Panc1 (cell line): Measurements from ENCODE around the gene POLE.

Experiments used
- POLR2AphosphoS5 ChIP-seq: IDR thresholded peaks from 2 replicates; pipeline ENCODE4 v1.6.1; 2012; ENCODE audit warnings: mild to moderate bottlenecking, low read depth, low read length, moderate library complexity
- REST ChIP-seq, 2 experiments: IDR thresholded peaks; 2 replicates each; pipeline ENCODE4 v1.6.1; 2011 to 2012; ENCODE audit warnings: low read depth in 2 of 2, control low read depth in 1 of 2, low read length in 1 of 2, mild to moderate bottlenecking in 1 of 2, moderate library complexity in 1 of 2; ENCODE audit not compliant: insufficient read depth in 1 of 2
- SIN3A ChIP-seq: IDR thresholded peaks from 2 replicates; pipeline ENCODE4 v1.6.1; 2012; ENCODE audit warnings: low read depth, mild to moderate bottlenecking, low read length, moderate library complexity, borderline replicate concordance; ENCODE audit not compliant: insufficient read depth
- TCF7L2 ChIP-seq: IDR thresholded peaks from 2 replicates; pipeline ENCODE4 v1.6.1; 2011; ENCODE audit warnings: mild to moderate bottlenecking, low read depth, low read length, inconsistent platforms
- TF ChIP-seq, protein P1 (sequence below): fragments of 450-650 bp; IDR thresholded peaks from 2 replicates; pipeline ENCODE4 v1.5.1; 2017; ENCODE audit warnings: mild to moderate bottlenecking

DNA sequence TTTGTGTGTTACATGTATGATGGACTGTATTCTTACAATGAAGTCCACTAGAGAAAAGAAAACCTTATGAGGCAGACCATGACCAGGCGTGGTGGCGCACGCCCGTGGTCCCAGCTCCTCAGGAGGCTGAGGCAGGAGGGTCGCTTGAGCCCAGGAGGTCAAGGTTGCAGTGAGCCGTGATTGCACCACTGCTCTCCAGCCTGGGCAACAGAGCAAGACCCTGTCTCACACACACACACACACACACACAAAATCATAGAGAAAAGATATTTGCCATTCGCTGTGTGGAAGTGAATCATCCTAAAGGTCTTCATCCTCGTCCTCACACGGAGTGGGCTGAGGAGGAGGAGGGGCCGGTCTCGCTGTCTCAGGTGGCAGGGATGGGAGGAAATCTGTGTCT, 109.0 kb downstream of the POLE start:
- no peak for TF ChIP-seq POLR2AphosphoS5
- TF ChIP-seq, protein P1, sequence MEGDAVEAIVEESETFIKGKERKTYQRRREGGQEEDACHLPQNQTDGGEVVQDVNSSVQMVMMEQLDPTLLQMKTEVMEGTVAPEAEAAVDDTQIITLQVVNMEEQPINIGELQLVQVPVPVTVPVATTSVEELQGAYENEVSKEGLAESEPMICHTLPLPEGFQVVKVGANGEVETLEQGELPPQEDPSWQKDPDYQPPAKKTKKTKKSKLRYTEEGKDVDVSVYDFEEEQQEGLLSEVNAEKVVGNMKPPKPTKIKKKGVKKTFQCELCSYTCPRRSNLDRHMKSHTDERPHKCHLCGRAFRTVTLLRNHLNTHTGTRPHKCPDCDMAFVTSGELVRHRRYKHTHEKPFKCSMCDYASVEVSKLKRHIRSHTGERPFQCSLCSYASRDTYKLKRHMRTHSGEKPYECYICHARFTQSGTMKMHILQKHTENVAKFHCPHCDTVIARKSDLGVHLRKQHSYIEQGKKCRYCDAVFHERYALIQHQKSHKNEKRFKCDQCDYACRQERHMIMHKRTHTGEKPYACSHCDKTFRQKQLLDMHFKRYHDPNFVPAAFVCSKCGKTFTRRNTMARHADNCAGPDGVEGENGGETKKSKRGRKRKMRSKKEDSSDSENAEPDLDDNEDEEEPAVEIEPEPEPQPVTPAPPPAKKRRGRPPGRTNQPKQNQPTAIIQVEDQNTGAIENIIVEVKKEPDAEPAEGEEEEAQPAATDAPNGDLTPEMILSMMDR, result no peak
- TF ChIP-seq REST (IDR thresholded peaks at IDR 0.05; ENCODE audit: insufficient read depth in 1 of 2, low read depth in 2 of 2, low read length in 1 of 2), result no peak
- no peak for TF ChIP-seq SIN3A
- TF ChIP-seq TCF7L2, result no peak
